ENCODE measurements around the gene HHATL. TPM values are rescaled to one million over a fixed set of nuclear protein-coding genes. Genes with fewer than 3 reads are reported as not detected.

The HHATL gene
- total and polyA plus RNA-seq, 2 of the 8 experiments (the other 6 are each of a cell fraction or from before 2014, with no cell fraction given) = 0.18 TPM; not detected in 1

- H2AFZ ChIP-seq (ENCODE audit: low read length) = no peak overlapping the region
- no peaks in the 10 kb centered on the region for H3K79me2 ChIP-seq (ENCODE audit: control insufficient read depth in 1 of 2, insufficient read depth in 2 of 2, low read length in 2 of 2)
- no peaks in the 10 kb centered on the region for H3K27me3 ChIP-seq (replicated peaks in 1 of 4; ENCODE audit: control insufficient read depth in 3 of 4, extremely low read depth in 1 of 4, insufficient read depth in 3 of 4, low read length in 3 of 4)
- H2BK20ac ChIP-seq (ENCODE audit: low read length) = no peak overlapping the region
- H4K5ac ChIP-seq (ENCODE audit: insufficient read length, low read depth, low read length) = no peak overlapping the region
- ChIA-PET CTCF (ENCODE audit: partially characterized antibody) (interaction anchor here (1.4 to 2.9 kb wide), 2 partner anchors 12 to 63 kb away, joined by 3 to 9 read pairs; no protein-coding TSS in a partner anchor), POLR2A (ENCODE audit: partially characterized antibody) (interaction anchor here (1.0 kb wide), 1 partner anchor 26 kb away, joined by 4 read pairs; no protein-coding TSS in a partner anchor)
- no peak overlapping the region for H2BK12ac ChIP-seq (ENCODE audit: low read depth, low read length)
- no peak overlapping the region for H3K27ac ChIP-seq (ENCODE audit: low read depth, low read length)
- H3K9ac ChIP-seq (replicated peaks in 1 of 4; ENCODE audit: extremely low read depth in 1 of 4, low read depth in 3 of 4, low read length in 3 of 4) = no peak overlapping the region
- no peak overlapping the region for H2AK5ac ChIP-seq (ENCODE audit: low read depth, low read length)
- H3K4me1 ChIP-seq (replicated peaks in 1 of 4; ENCODE audit: control insufficient read depth in 3 of 4, insufficient read depth in 4 of 4, low read length in 3 of 4) = peaks cover 0 to 10% (median 4%) of the 10 kb centered on the region in 4 experiments; a peak in 4 of 7 replicates
- no peak overlapping the region for H3K4me3 ChIP-seq (ENCODE audit: extremely low read depth in 1 of 4, insufficient read depth in 2 of 4, low read depth in 3 of 4, low read length in 4 of 4)
- no peak overlapping the region for H4K8ac ChIP-seq (ENCODE audit: extremely low read depth, insufficient read depth, low read length)
- H3K4me2 ChIP-seq (ENCODE audit: insufficient read depth in 1 of 2, low read depth in 2 of 2, low read length in 2 of 2) = no peak overlapping the region
- H4K91ac ChIP-seq (replicated peaks; ENCODE audit: insufficient read length, low read length) = no peak overlapping the region
- H3K36me3 ChIP-seq (ENCODE audit: control insufficient read depth in 2 of 4, insufficient read depth in 4 of 4, low read length in 3 of 4) = no peaks in the 10 kb centered on the region
- no peak overlapping the region; the same call in 1 of the 2 replicates for H2BK5ac ChIP-seq (ENCODE audit: low read depth, low read length)
- no peaks in the 10 kb centered on the region for H3K9me3 ChIP-seq (ENCODE audit: insufficient read depth in 2 of 2, low read depth in 1 of 2, low read length in 1 of 2)
- H2BK120ac ChIP-seq (replicated peaks; ENCODE audit: low read depth, low read length) = no peak overlapping the region
- 96% methylated on average over 7 of the region's 7 CpGs; no CpG with 5 or more reads in 1 of the 2 experiments for WGBS, 2 experiments (ENCODE audit: extremely low coverage in 1 of 2, insufficient coverage in 1 of 2, insufficient read length in 1 of 2, insufficient replicate concordance in 2 of 2, low coverage in 1 of 2, low lambda C conversion rate in 2 of 2, missing lambda C conversion rate in 1 of 2)
- H3K56ac ChIP-seq (replicated peaks; ENCODE audit: insufficient read length, low read depth, low read length) = no peak overlapping the region
- FAIRE-seq = no peak
- no peak overlapping the region for H3K14ac ChIP-seq (ENCODE audit: insufficient read length)
- H3K4ac ChIP-seq (replicated peaks; ENCODE audit: insufficient read length, low read depth, low read length) = no peak overlapping the region
- DNase-seq (ENCODE audit: low read depth in 1 of 2, low spot score in 2 of 2) = no peak
- H4K20me1 ChIP-seq (replicated peaks in 1 of 2; ENCODE audit: control insufficient read depth in 1 of 2, insufficient read depth in 2 of 2, low read length in 2 of 2) = no peaks in the 10 kb centered on the region
- no peaks in the 10 kb centered on the region for H3K23me2 ChIP-seq (ENCODE audit: low read depth, low read length)
- H3K18ac ChIP-seq (ENCODE audit: extremely low read depth, low read length) = no peak overlapping the region
- no peaks in the 10 kb centered on the region for H3K79me1 ChIP-seq (ENCODE audit: low read depth, low read length)
- no peak overlapping the region for H3K23ac ChIP-seq (ENCODE audit: insufficient read length)
- TF ChIP-seq JUN (IDR thresholded peaks at IDR 0.05; ENCODE audit: low read depth, low read length) (no peak), BRCA1 (IDR thresholded peaks at IDR 0.05; ENCODE audit: low read depth, low read length) (no peak)
- H2BK15ac ChIP-seq (ENCODE audit: low read length) = no peak overlapping the region
Observed at GRCh38 chr3:42686832-42687650, 15.6 kb downstream of the HHATL start.
